SKM-1 (cell line): ENCODE data around the gene CHPF2.

Source experiments
- DNase-seq: peaks from one replicate; lab custom pipeline; 2025; ENCODE audit not compliant: unreplicated experiment; lab: John Stamatoyannopoulos, UW

The CHPF2 gene

GRCh38 chr7:151245360-151246101 is 13.2 kb downstream of the CHPF2 start:
- DNase-seq, result no peak

DNA sequence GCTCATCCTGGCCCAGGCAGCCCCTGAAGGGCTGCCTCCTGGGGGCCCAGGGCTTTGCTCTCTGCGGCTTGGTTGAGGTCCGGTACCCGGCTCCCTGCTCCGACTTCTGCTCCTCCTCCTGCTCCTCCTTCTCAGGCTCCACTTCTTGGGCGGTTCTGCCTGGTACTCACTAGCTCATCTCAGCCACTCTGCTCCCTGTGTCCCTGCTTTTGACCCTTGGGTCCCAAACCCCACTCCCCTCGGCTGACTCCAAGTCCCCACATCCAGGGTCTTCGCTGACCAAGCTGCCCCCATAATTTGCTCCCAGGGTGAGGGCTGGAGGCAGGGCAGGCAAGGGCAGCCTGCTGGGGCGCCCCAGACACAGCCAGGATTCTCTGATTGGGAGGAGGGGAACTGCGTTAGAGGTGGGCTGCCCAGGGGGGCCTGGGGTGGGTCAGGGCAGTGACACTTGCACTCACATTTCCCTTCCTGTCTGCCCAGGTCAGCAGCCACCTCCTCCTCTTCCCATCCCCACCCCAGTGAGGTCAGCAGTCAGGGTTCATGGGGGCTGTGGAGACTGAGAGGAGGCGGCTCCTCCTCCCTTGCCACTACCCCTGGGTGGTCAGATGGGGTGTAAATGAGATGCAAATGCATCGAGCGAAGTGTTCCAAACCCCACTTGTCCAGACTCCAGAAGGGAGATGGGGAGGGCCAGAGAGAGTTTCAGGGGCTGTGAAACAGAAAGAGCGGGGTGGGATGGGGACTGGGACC is 14.0 kb downstream of the CHPF2 start:
- DNase-seq, result no peak

DNA sequence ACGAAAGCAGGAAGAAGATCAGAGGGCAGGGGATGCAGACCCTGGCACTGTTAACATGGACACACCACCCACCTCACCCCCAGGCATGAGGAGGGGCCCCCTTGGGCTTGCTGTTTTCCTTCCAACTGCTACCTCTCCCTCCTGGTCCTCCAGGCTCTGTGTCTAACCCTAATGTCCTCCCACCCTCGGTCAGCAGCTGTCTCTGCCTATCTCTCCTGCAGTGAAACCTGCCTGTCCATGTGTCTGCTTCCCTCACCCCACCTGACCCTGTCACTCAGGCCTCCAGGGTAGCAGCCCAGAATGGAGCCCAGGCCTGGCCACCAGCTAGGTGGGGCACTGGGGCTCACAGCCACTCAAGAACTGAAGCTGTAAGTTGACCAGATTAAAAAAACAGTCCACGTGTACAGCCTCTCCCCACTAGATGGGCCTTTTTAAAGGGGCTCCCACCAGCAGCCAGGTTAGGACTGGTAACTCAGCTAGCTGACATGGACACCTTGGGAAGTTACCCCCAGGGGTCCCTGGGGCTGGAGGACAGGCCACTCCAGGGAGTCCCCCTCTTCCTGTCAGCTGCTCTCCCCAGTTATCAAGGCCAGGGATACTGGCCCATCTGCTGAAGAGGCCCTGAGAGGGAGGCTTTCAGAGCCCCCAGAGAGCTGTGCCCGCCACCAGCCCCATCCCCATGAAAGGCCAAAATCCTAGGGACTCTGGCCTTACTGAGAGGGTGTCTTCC is 14.7 kb downstream of the CHPF2 start:
- DNase-seq, result no peak

DNA sequence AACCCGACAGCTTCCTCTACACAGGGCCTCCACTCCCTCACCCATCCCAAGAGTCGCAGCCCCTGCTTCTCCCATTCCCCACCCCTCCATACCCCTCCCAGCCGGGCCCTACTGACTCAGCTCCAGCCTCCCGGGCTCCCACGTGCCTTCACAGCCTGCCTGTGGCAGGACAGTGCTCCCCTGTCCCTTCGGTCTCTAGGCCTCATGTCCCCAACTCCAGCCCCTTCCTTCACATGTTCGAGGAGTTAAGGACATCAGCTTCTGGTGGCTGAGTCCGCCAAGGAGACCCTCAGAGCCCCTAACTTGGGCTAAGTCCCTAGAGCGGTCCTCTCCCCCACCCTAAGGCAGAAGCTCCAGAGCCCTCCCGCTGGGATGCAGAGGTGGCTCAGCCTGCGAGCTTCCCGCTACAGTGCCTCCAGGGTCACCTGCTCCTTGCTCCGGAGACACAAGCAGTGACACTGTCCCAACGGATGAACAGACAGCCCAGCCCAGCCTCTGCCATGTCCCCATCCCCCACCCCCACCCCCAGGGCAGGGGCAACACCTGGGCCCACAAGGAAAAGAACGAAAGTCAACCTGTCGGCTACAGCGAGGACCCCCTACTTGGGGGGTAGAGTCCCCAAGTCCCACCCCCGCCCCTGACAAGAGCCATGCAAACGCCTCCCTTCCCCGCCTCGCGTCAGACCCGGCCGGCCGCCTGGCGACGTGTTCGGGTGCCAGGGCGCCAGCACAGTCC is 15.5 kb downstream of the CHPF2 start:
- DNase-seq, result no peak

- DNase-seq, result no peak
These were observed 16.2 kb downstream of the CHPF2 start, which contains the start of gene SMARCD3 for GRCh38 chr7:151248346-151249033. TSS of gene SMARCD3 (minus strand) at chr7:151248694. CDS start at chr7:151248562, 132 bp downstream.

DNA sequence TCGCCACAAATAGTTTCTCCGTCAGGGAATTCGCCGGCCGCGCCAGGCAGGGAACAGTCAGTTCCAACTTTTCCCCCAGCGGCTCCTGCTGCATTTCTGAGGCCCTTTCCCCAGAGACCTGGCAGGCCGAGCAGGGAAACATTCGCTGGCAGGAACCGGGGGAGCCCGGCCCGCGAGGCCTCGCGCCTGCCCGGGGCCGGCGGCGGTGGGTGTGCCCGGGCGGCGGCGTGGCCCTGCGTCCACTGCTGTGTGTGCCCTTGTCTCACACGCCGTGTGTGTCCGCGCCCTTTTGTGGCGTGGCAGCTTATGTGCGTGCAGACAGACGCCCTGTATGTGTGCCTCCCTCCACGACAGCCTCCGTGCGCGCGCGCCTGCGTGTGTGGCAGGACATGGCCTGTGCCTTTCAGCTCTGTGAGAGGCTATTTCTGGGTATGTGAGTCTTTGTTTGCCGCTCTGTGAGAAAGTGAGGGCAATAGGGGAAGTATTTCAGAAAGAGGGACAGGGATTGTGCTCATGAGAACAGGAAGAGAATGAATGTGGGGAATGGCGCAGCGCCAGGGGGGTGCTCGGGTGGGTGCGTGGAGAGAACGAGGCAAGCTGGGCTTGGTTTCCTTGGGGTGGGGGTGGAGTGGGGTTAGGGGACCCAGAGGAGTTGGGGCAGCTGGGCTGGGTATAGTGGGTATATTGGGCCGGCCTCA is 16.9 kb downstream of the CHPF2 start:
- no peak for DNase-seq

- no peak for DNase-seq
These were observed 17.4 kb downstream of the CHPF2 start for GRCh38 chr7:151249732-151250072.

GRCh38 chr7:151250181-151251132 is 18.2 kb downstream of the CHPF2 start:
- DNase-seq, result no peak

- no peak for DNase-seq
These were observed 19.0 kb downstream of the CHPF2 start for GRCh38 chr7:151251328-151251688.

GRCh38 chr7:151251689-151252560 is 19.6 kb downstream of the CHPF2 start:
- no peak for DNase-seq

DNA sequence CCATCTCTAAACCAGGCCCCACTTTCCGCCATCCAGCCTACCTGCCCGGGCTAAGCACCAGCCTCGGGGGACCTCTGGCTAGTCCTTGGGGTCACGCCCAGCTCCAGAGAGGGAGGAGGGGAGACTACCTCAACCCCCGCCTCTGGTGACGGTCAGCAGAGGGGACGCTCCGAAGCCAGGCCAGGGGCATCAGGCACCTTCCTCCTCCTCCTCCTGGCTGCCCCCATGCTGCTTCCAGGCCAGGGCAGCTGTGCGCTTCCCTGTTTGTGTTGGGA is 20.2 kb downstream of the CHPF2 start:
- DNase-seq, result no peak

- DNase-seq, result no peak
These were observed 20.9 kb downstream of the CHPF2 start for GRCh38 chr7:151252961-151253711.

DNA sequence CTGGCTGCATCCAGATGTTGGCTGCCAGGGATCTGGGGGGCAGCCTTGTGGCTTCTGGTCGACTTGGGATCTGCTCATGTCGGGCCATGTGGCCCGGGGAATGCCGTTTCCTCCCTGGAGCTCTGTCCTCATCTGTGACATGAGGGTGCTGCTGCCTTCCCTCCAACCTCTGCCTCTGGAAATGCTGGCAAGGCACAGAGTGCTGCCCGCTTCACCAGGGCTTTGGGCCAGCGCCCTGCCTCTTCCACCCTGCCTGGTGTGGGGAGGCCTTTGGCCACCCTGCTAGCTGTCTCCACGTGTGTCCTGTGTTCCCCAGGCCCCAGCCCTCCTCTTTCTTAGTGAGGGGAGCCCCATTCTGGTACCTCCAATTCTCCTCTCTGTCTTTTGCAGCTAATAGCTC is 22.0 kb downstream of the CHPF2 start:
- no peak for DNase-seq

DNA sequence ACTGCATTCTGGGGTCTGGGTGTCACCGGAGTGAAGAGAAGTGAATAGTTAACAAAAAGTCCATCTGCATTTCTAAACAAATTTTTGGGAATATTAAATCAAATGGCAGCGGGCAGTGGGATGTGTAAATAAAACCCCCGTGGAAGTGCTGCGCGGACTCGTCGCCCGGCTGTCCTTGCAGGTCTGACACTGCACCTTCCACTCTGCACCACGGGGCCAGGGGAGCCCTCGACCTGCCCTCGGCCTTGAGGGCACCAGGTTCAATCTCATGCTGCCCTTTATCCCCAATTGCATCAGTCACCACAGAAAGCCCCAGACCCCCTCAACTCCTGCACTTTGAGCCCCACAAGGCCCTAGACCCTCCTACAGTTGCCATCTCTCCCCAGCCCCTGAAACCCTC is 22.6 kb downstream of the CHPF2 start:
- DNase-seq, result no peak

- no peak for DNase-seq
These were observed 23.1 kb downstream of the CHPF2 start for GRCh38 chr7:151255390-151255789.

DNA sequence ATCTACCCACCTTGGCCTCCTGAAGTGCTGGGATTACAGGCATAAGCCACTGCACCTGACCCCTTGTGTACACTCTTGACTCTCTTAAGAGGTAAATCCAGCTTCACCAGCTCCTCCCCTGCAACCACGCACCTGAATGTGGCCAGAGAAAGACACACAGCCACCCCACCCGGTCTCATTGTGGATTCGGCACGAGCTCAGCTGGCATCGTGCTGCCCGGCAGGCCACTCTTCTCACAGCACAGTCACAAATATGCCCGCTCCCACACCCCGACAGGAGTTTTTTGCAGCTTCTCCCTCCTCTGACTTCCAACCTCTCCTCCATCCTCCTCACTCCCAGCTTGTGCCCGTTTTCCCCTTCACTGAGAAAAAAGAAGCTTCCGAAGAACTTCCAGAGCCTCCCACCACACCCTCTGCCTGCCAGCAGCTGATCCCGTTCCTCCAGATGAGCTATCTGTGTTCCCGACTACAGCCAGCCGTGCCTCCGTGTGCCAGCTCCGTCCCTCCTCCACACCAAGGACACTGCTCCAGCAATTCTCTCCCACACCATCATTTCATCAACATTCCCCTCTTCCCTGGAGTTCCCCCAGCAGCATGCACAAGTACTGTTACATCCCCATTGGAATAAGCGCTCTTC is 24.2 kb downstream of the CHPF2 start:
- DNase-seq, result no peak

DNA sequence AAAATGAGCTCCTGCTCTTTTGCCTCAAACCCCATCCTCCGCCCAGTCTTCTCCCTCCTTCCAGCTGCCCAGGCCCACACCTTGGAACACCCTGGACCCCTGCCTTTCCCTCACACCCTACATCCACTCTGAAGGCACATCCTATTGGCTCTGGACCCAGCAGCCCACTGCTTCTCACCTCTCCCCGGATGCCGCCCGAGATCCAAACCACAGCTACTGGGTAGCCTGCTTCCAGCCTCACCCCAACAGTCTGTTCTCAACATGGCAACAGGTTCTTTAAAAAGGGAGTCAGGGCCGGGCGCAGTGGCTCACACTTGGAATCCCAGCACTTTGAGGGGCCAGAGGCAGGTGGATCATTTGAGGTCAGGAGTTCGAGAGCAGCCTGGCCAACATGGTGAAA is 25.7 kb downstream of the CHPF2 start:
- no peak for DNase-seq
